Prostate gland (tissue), 1 donor: ENCODE data around the gene PARP15.

Source experiments
- POLR2A ChIP-seq: fragments of 450-650 bp; IDR thresholded peaks from one replicate; pipeline ENCODE4 v1.6.1; 2016; ENCODE audit warnings: antibody characterized with exemption, mild to moderate bottlenecking
- POLR2AphosphoS5 ChIP-seq: sonication (generic); formaldehyde crosslinking; IDR thresholded peaks from one replicate; pipeline ENCODE4 v1.6.1; 2017; ENCODE audit warnings: antibody characterized with exemption

DNA sequence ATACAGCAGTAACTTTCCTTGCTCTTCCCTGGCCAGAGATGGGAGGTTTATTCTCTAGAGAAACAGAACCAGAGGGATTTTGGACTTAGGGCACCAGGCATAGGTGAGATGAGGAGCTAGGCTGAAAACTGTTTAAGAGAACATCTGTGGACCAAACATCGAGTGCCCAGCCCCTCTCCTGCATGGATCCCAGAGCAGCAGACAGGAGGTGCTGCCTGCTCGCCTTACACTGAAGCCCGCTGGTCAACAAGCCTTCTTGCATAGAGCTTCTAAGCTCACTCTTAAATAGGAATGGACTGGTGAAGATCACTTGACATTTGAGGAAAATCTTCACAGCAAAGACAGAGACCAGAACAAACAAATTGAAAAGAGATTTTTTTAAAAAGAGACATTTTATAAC lies 41.2 kb downstream of the PARP15 start:
- no peak for TF ChIP-seq POLR2A
- no peak for TF ChIP-seq POLR2AphosphoS5
